Measurements from ENCODE around the gene SLC11A2. TPM values are rescaled to one million over a fixed set of nuclear protein-coding genes. Genes with fewer than 3 reads are reported as not detected.

The SLC11A2 gene
- total and polyA plus RNA-seq, 2 of the 13 experiments (the other 11 are each of a cell fraction or from before 2014, with no cell fraction given): 71.7 to 77.0 TPM

- TF ChIP-seq ARID5B (CRISPR knock-in tag; IDR thresholded peaks at IDR 0.05) (peak; percentile 77), NR2F6 (IDR thresholded peaks at IDR 0.05) (no peak), NR2F6 (CRISPR knock-in tag; IDR thresholded peaks at IDR 0.05) (no peak), ZNF260 (CRISPR knock-in tag; IDR thresholded peaks at IDR 0.05; ENCODE audit: borderline replicate concordance, low read depth) (no peak), ZNF790 (CRISPR knock-in tag; IDR thresholded peaks at IDR 0.05; ENCODE audit: borderline replicate concordance) (no peak), DNMT3B (CRISPR knock-in tag; conservative IDR thresholded peaks at IDR 0.05) (no peak), RXRB (CRISPR knock-in tag; IDR thresholded peaks at IDR 0.05; ENCODE audit: borderline replicate concordance) (peak; percentile 25; the same call in 1 of the 2 replicates), ZNF839 (CRISPR knock-in tag; IDR thresholded peaks at IDR 0.05; ENCODE audit: borderline replicate concordance) (no peak), PAF1 (CRISPR knock-in tag; IDR thresholded peaks at IDR 0.05) (no peak), ZNF841 (CRISPR knock-in tag; IDR thresholded peaks at IDR 0.05; ENCODE audit: borderline replicate concordance) (no peak), ZNF850 (CRISPR knock-in tag; conservative IDR thresholded peaks at IDR 0.05) (no peak), ZNF318 (CRISPR knock-in tag; IDR thresholded peaks at IDR 0.05) (no peak), FOXA1 (IDR thresholded peaks at IDR 0.05) (no peak; the same call in 1 of the 2 replicates), FOXA1 (CRISPR knock-in tag; IDR thresholded peaks at IDR 0.05) (peak; percentile 18; the same call in 1 of the 2 replicates), FOXA3 (CRISPR knock-in tag; IDR thresholded peaks at IDR 0.05) (peak; percentile 59), ZNF691 (CRISPR knock-in tag; IDR thresholded peaks at IDR 0.05; ENCODE audit: borderline replicate concordance, low read depth) (no peak), TCF7 (IDR thresholded peaks at IDR 0.05; ENCODE audit: low read depth) (no peak), MAFK (conservative IDR thresholded peaks at IDR 0.05 in 1 of 2, IDR thresholded peaks at IDR 0.05 in 1 of 2; ENCODE audit: low read length in 2 of 2) (0 out of 4 replicates have a peak, but pooled peaks of 1 of the 2 experiments have one; percentile 0), EED (CRISPR knock-in tag; IDR thresholded peaks at IDR 0.05) (no peak), ZNF563 (CRISPR knock-in tag; IDR thresholded peaks at IDR 0.05) (no peak)
Measured at GRCh38 chr12:50980545-50980944, 45.6 kb downstream of the SLC11A2 start (continued).

Measured in HepG2 (cell line).